ENCODE data around the gene IFNGR1.

IFNGR1 gene

DNA sequence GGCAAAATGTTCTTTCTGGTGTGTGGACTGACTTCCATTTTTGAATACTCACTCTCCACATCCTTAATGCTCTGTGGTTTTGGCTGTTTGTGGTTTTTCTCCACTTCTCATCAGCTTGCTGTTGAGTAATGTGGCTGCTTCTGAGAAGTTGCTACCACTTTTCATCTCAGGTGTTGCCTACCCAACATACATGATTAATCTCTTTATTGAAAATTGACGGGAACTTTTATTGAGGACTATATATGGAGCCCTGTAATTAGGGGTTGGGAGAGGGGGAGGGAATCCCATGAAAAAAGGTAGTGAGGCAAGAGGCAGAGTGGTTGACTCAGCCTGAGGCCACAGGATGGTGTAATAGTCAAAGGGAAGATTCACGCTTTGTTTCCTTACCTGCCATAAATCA is 63.4 kb downstream of the IFNGR1 start:
- no peak for DNase-seq (ENCODE audit: low spot score)
- no peak overlapping the region for H3K14ac ChIP-seq (ENCODE audit: low read length)

DNA sequence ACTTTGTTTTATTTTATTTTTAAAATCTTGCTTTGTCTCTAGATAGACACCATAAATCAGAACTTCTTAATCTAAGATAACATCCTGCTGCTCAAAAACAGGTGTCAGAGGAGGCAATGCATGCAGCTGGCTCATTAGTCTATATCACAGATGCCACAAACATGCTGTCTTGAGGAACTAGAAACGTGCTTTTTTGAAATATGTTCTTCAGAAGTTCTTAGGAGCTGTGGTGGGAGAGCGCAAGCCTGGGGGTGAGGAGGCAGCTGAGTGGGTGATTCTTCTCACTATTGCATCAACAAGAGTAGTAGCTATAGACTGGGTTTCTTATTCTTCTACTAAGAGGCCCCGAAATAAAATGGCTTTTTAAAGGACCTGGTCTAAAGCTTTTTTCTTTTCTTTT is 69.1 kb downstream of the IFNGR1 start:
- no peak overlapping the region for H3K4me3 ChIP-seq (ENCODE audit: low read length in 2 of 2)
- H4K91ac ChIP-seq (ENCODE audit: low read depth, low read length, poor library complexity), result no peak overlapping the region
- H2BK120ac ChIP-seq (ENCODE audit: low read depth, low read length), result no peak overlapping the region
- H3K4me1 ChIP-seq (ENCODE audit: control insufficient read depth in 2 of 2, insufficient read depth in 1 of 2, low read depth in 1 of 2, low read length in 2 of 2), result no peaks in the 10 kb centered on the region
- no peak overlapping the region for H3K27ac ChIP-seq (replicated peaks; ENCODE audit: low read length)
- H2BK15ac ChIP-seq (ENCODE audit: low read length), result no peak overlapping the region
- no peak overlapping the region for H2BK12ac ChIP-seq (ENCODE audit: low read length)
- no peak overlapping the region for H4K8ac ChIP-seq (ENCODE audit: low read depth, low read length)
- H3K23ac ChIP-seq (ENCODE audit: low read depth, low read length, poor library complexity), result no peak overlapping the region
- H3K79me1 ChIP-seq (ENCODE audit: low read depth, low read length), result no peaks in the 10 kb centered on the region
- no CpG with 5 or more reads among the region's 3 CpGs for WGBS, 2 donors (ENCODE audit: extremely low coverage in 2 of 2, insufficient read length in 2 of 2, insufficient replicate concordance in 1 of 2)
- no peak overlapping the region for H3K4ac ChIP-seq (ENCODE audit: low read length)
- no peak overlapping the region for H3K18ac ChIP-seq (ENCODE audit: low read length)
- no peak overlapping the region for H2AK5ac ChIP-seq (ENCODE audit: low read depth, low read length)
- H3K9ac ChIP-seq (ENCODE audit: low read depth, low read length, poor library complexity), result no peak overlapping the region
- no peak overlapping the region for H3K4me2 ChIP-seq (ENCODE audit: insufficient read depth, low read length, poor library complexity, severe bottlenecking)
- no peaks in the 10 kb centered on the region for H3K9me3 ChIP-seq (replicated peaks in 1 of 2; ENCODE audit: control insufficient read depth in 2 of 2, insufficient read depth in 1 of 2, low read depth in 1 of 2, low read length in 2 of 2)
- H3K27me3 ChIP-seq (ENCODE audit: control insufficient read depth in 3 of 3, insufficient read depth in 3 of 3, low read depth in 1 of 3, low read length in 3 of 3), result no peaks in the 10 kb centered on the region
- no peak overlapping the region for H2BK5ac ChIP-seq (ENCODE audit: low read length)
- DNase-seq (ENCODE audit: low spot score), result no peak
- no peak overlapping the region for H3K14ac ChIP-seq (ENCODE audit: low read length)
- H3K36me3 ChIP-seq (replicated peaks in 1 of 2; ENCODE audit: control insufficient read depth in 2 of 2, insufficient read depth in 2 of 2, low read length in 2 of 2), result no peaks in the 10 kb centered on the region
- H2AFZ ChIP-seq (ENCODE audit: low read length), result no peak overlapping the region

More for the DNA sequence above, 63.4 kb downstream of the IFNGR1 start:
- Histone ChIP-seq H3K4ac (ENCODE audit: low read length) (no peak overlapping the region), H3K18ac (ENCODE audit: low read length) (no peak overlapping the region), H4K8ac (ENCODE audit: low read depth, low read length) (no peak overlapping the region), H2AK5ac (ENCODE audit: low read depth, low read length) (no peak overlapping the region), H3K9me3 (replicated peaks in 1 of 2; ENCODE audit: control insufficient read depth in 2 of 2, insufficient read depth in 1 of 2, low read depth in 1 of 2, low read length in 2 of 2) (no peaks in the 10 kb centered on the region), H3K27ac (replicated peaks; ENCODE audit: low read length) (no peak overlapping the region), H2BK12ac (ENCODE audit: low read length) (no peak overlapping the region), H4K91ac (ENCODE audit: low read depth, low read length, poor library complexity) (no peak overlapping the region), H2BK5ac (ENCODE audit: low read length) (no peak overlapping the region), H3K9ac (ENCODE audit: low read depth, low read length, poor library complexity) (no peak overlapping the region), H3K79me1 (ENCODE audit: low read depth, low read length) (no peaks in the 10 kb centered on the region), H2AFZ (ENCODE audit: low read length) (no peak overlapping the region), H2BK15ac (ENCODE audit: low read length) (no peak overlapping the region), H3K27me3 (ENCODE audit: control insufficient read depth in 3 of 3, insufficient read depth in 3 of 3, low read depth in 1 of 3, low read length in 3 of 3) (peaks cover 0 to 2% (median 0%) of the 10 kb centered on the region in 3 experiments), H3K36me3 (replicated peaks in 1 of 2; ENCODE audit: control insufficient read depth in 2 of 2, insufficient read depth in 2 of 2, low read length in 2 of 2) (no peaks in the 10 kb centered on the region), H3K23ac (ENCODE audit: low read depth, low read length, poor library complexity) (no peak overlapping the region), H2BK120ac (ENCODE audit: low read depth, low read length) (no peak overlapping the region), H3K4me2 (ENCODE audit: insufficient read depth, low read length, poor library complexity, severe bottlenecking) (no peak overlapping the region), H3K4me3 (ENCODE audit: low read length in 2 of 2) (no peak overlapping the region), H3K4me1 (ENCODE audit: control insufficient read depth in 2 of 2, insufficient read depth in 1 of 2, low read depth in 1 of 2, low read length in 2 of 2) (no peaks in the 10 kb centered on the region)
- no CpG with 5 or more reads among the region's 2 CpGs for WGBS, 2 donors (ENCODE audit: extremely low coverage in 2 of 2, insufficient read length in 2 of 2, insufficient replicate concordance in 1 of 2)

DNA sequence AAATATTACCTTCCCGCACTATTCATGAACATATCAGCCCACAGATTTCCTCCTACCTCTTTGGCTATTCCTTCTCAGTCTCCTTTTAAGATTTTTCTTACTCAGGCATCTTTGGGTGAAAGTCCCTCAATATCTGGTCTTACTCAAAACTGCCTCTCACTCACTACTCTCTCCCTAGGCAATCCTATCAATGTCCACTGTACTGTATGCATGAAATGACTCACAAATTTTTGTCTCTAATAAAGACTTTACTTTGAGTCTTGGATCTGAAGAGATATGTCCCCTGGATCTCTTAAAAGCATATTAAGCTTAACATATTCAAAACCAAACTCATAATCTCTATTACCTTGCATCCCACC is 70.2 kb downstream of the IFNGR1 start:
- no peaks in the 10 kb centered on the region for H3K36me3 ChIP-seq (replicated peaks in 1 of 2; ENCODE audit: control insufficient read depth in 2 of 2, insufficient read depth in 2 of 2, low read length in 2 of 2)
- no peak overlapping the region for H3K4me2 ChIP-seq (ENCODE audit: insufficient read depth, low read length, poor library complexity, severe bottlenecking)
- no peak overlapping the region for H3K9ac ChIP-seq (ENCODE audit: low read depth, low read length, poor library complexity)
- no CpG with 5 or more reads among the region's 1 CpG for WGBS, 2 donors (ENCODE audit: extremely low coverage in 2 of 2, insufficient read length in 2 of 2, insufficient replicate concordance in 1 of 2)
- no peak for DNase-seq (ENCODE audit: low spot score)
- peaks cover 0 to 3% (median 0%) of the 10 kb centered on the region in 3 experiments for H3K27me3 ChIP-seq (ENCODE audit: control insufficient read depth in 3 of 3, insufficient read depth in 3 of 3, low read depth in 1 of 3, low read length in 3 of 3)
- H2BK5ac ChIP-seq (ENCODE audit: low read length), result no peak overlapping the region
- H2AK5ac ChIP-seq (ENCODE audit: low read depth, low read length), result no peak overlapping the region
- H3K14ac ChIP-seq (ENCODE audit: low read length), result no peak overlapping the region
- no peaks in the 10 kb centered on the region for H3K79me1 ChIP-seq (ENCODE audit: low read depth, low read length)
- H3K9me3 ChIP-seq (replicated peaks in 1 of 2; ENCODE audit: control insufficient read depth in 2 of 2, insufficient read depth in 1 of 2, low read depth in 1 of 2, low read length in 2 of 2), result no peaks in the 10 kb centered on the region
- no peak overlapping the region for H2BK120ac ChIP-seq (ENCODE audit: low read depth, low read length)
- H3K27ac ChIP-seq (replicated peaks; ENCODE audit: low read length), result no peak overlapping the region
- H2BK15ac ChIP-seq (ENCODE audit: low read length), result no peak overlapping the region
- no peak overlapping the region for H2AFZ ChIP-seq (ENCODE audit: low read length)
- H3K4me1 ChIP-seq (ENCODE audit: control insufficient read depth in 2 of 2, insufficient read depth in 1 of 2, low read depth in 1 of 2, low read length in 2 of 2), result no peaks in the 10 kb centered on the region
- H4K8ac ChIP-seq (ENCODE audit: low read depth, low read length), result no peak overlapping the region
- H3K4ac ChIP-seq (ENCODE audit: low read length), result no peak overlapping the region
- H3K23ac ChIP-seq (ENCODE audit: low read depth, low read length, poor library complexity), result no peak overlapping the region
- H4K91ac ChIP-seq (ENCODE audit: low read depth, low read length, poor library complexity), result no peak overlapping the region
- H3K4me3 ChIP-seq (ENCODE audit: low read length in 2 of 2), result no peak overlapping the region
- no peak overlapping the region for H2BK12ac ChIP-seq (ENCODE audit: low read length)
- H3K18ac ChIP-seq (ENCODE audit: low read length), result no peak overlapping the region

DNA sequence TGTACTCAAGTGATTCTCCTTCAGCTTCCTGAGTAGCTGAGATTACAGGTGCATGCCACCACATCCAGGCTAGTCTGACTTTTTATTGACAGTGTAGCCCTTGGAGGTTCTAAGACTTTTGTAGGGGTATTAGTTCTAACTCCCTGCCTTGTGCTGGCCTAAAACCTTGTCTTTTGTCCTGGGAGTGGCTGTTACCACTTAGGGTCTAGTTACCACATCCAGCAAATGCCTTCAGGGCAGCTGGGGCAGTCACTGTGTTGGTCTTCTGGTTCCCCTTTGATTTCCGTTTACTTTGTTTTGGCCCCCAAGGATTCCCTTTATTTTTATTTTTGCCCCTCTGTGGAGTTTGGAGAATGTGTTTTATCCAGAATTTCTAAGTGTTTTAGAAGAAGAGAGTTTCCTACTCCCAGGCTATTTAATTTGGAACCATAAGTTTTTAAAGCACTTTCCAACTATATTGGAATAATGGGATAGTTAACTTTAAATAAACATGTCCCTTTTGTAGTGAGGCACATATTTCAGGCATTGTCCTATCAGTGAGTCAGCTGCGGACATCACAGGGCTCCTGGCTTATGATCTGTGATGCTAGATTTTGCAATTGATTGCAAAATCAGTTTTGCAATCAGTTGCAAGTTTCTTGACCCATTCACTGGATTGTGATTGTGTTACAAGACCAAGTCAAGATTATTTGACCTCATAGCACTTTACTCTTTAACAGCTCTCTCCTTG is 70.7 kb downstream of the IFNGR1 start:
- no peak overlapping the region for H2AFZ ChIP-seq (ENCODE audit: low read length)
- H3K36me3 ChIP-seq (replicated peaks in 1 of 2; ENCODE audit: control insufficient read depth in 2 of 2, insufficient read depth in 2 of 2, low read length in 2 of 2), result no peaks in the 10 kb centered on the region
- no peak overlapping the region for H3K9ac ChIP-seq (ENCODE audit: low read depth, low read length, poor library complexity)
- no peaks in the 10 kb centered on the region for H3K4me1 ChIP-seq (ENCODE audit: control insufficient read depth in 2 of 2, insufficient read depth in 1 of 2, low read depth in 1 of 2, low read length in 2 of 2)
- WGBS, 2 donors (ENCODE audit: extremely low coverage in 2 of 2, insufficient read length in 2 of 2, insufficient replicate concordance in 1 of 2), result no CpG with 5 or more reads among the region's 2 CpGs
- no peak overlapping the region for H4K8ac ChIP-seq (ENCODE audit: low read depth, low read length)
- no peak overlapping the region for H2BK120ac ChIP-seq (ENCODE audit: low read depth, low read length)
- H3K4ac ChIP-seq (ENCODE audit: low read length), result no peak overlapping the region
- H3K27ac ChIP-seq (replicated peaks; ENCODE audit: low read length), result no peak overlapping the region
- no peak overlapping the region for H3K18ac ChIP-seq (ENCODE audit: low read length)
- no peak for DNase-seq (ENCODE audit: low spot score)
- no peak overlapping the region for H2BK12ac ChIP-seq (ENCODE audit: low read length)
- no peak overlapping the region for H3K23ac ChIP-seq (ENCODE audit: low read depth, low read length, poor library complexity)
- no peaks in the 10 kb centered on the region for H3K9me3 ChIP-seq (replicated peaks in 1 of 2; ENCODE audit: control insufficient read depth in 2 of 2, insufficient read depth in 1 of 2, low read depth in 1 of 2, low read length in 2 of 2)
- H2AK5ac ChIP-seq (ENCODE audit: low read depth, low read length), result no peak overlapping the region
- no peak overlapping the region for H4K91ac ChIP-seq (ENCODE audit: low read depth, low read length, poor library complexity)
- H2BK15ac ChIP-seq (ENCODE audit: low read length), result no peak overlapping the region
- no peak overlapping the region for H3K4me2 ChIP-seq (ENCODE audit: insufficient read depth, low read length, poor library complexity, severe bottlenecking)
- H3K27me3 ChIP-seq (ENCODE audit: control insufficient read depth in 3 of 3, insufficient read depth in 3 of 3, low read depth in 1 of 3, low read length in 3 of 3), result peaks cover 0 to 4% (median 0%) of the 10 kb centered on the region in 3 experiments
- H3K79me1 ChIP-seq (ENCODE audit: low read depth, low read length), result no peaks in the 10 kb centered on the region
- H3K14ac ChIP-seq (ENCODE audit: low read length), result no peak overlapping the region
- no peak overlapping the region for H3K4me3 ChIP-seq (ENCODE audit: low read length in 2 of 2)
- H2BK5ac ChIP-seq (ENCODE audit: low read length), result no peak overlapping the region

All from neuronal stem cell (in vitro differentiated cells).